Mammary epithelial cell (primary cell): ENCODE data around the gene FRMD3.

Source experiments
- CTCF ChIP-seq, 2 donors: IDR thresholded peaks in 1 of 2; conservative IDR thresholded peaks in 1 of 2; 2 replicates each; pipeline ENCODE4 v1.5.1; 2011 to 2012; ENCODE audit warnings: inconsistent platforms in 2 of 2, low read length in 2 of 2, mild to moderate bottlenecking in 2 of 2, control low read depth in 1 of 2, low read depth in 1 of 2; ENCODE audit not compliant: insufficient read depth in 1 of 2; ENCODE audit errors: extremely low read depth in 1 of 2
- EZH2 ChIP-seq: IDR thresholded peaks from 2 replicates; pipeline ENCODE4 v1.6.1; 2012; ENCODE audit warnings: low read length, inconsistent platforms, borderline replicate concordance

- peak; percentile 80 to 85 for TF ChIP-seq CTCF (conservative IDR thresholded peaks at IDR 0.05 in 1 of 2, IDR thresholded peaks at IDR 0.05 in 1 of 2; ENCODE audit: extremely low read depth in 1 of 2, insufficient read depth in 1 of 2, low read depth in 1 of 2, low read length in 2 of 2)
- TF ChIP-seq EZH2: no peak
Observed at GRCh38 chr9:83583151-83584014, 45.2 kb upstream of the FRMD3 start.
